HEK293T (cell line): Measurements from ENCODE around the gene ZNF782.

Source experiments
- ARNT ChIP-seq: fragments of 450-650 bp; IDR thresholded peaks from 2 replicates; pipeline ENCODE4 v1.6.1; 2017; ENCODE audit warnings: mild to moderate bottlenecking
- BHLHE40 ChIP-seq: fragments of 450-650 bp; IDR thresholded peaks from 2 replicates; pipeline ENCODE4 v1.6.1; 2016; ENCODE audit warnings: mild to moderate bottlenecking, moderate library complexity, borderline replicate concordance
- CTBP1 ChIP-seq: fragments of 450-650 bp; IDR thresholded peaks from 2 replicates; pipeline ENCODE4 v1.6.1; 2016; ENCODE audit warnings: borderline replicate concordance
- FOXK2 ChIP-seq: fragments of 450-650 bp; IDR thresholded peaks from 2 replicates; pipeline ENCODE4 v1.6.1; 2016; ENCODE audit warnings: mild to moderate bottlenecking
- FOXM1 ChIP-seq: fragments of 450-650 bp; IDR thresholded peaks from 2 replicates; pipeline ENCODE4 v1.6.1; 2017; ENCODE audit warnings: mild to moderate bottlenecking, borderline replicate concordance
- L3MBTL2 ChIP-seq: fragments of 450-650 bp; conservative IDR thresholded peaks from 2 replicates; pipeline ENCODE4 v1.6.1; 2016; ENCODE audit warnings: mild to moderate bottlenecking
- LEF1 ChIP-seq: fragments of 450-650 bp; IDR thresholded peaks from 2 replicates; pipeline ENCODE4 v1.6.1; 2017; ENCODE audit warnings: mild to moderate bottlenecking, borderline replicate concordance
- NFRKB ChIP-seq: fragments of 450-650 bp; IDR thresholded peaks from 2 replicates; pipeline ENCODE4 v1.6.1; 2016; ENCODE audit warnings: mild to moderate bottlenecking, moderate library complexity
- SP1 ChIP-seq: fragments of 450-650 bp; IDR thresholded peaks from 2 replicates; pipeline ENCODE4 v1.6.1; 2017
- TARDBP ChIP-seq: fragments of 450-650 bp; IDR thresholded peaks from 2 replicates; pipeline ENCODE4 v1.6.1; 2016
- ZNF384 ChIP-seq: fragments of 450-650 bp; IDR thresholded peaks from 2 replicates; pipeline ENCODE4 v1.6.1; 2016

DNA sequence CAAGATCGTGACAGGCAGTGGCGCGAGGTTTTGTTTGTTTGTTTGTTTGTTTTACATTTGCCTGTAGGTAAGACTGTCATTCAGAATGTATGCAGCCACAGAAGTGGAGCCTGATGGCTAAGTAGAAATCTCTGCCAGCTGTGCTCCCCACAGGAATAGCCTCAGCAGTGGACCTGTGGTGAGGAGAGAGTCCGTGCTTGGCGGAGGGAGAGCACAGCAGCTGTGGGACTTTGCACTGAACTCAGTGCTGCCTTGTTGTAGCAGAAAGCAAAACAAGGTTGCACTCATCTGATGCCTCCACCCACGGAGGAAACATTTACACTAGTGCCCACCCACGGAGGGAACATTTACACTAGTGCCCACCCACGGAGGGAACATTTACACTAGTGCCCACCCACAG is 4.4 kb upstream of the ZNF782 start:
- no peak for TF ChIP-seq SP1
- no peak for TF ChIP-seq CTBP1
- TF ChIP-seq BHLHE40, result no peak
- no peak for TF ChIP-seq NFRKB
- TF ChIP-seq LEF1, result no peak
- no peak for TF ChIP-seq TARDBP
- TF ChIP-seq L3MBTL2, result no peak
- no peak for TF ChIP-seq FOXM1
- TF ChIP-seq ZNF384, result no peak
- no peak for TF ChIP-seq FOXK2
- no peak for TF ChIP-seq ARNT
